Measurements from ENCODE around the gene ABHD14A. TPM values are rescaled to one million over a fixed set of nuclear protein-coding genes. Genes with fewer than 3 reads are reported as not detected.
"Not testable (repeated sequence)": the region's sequence is repeated elsewhere in the genome, so short reads cannot be mapped to it uniquely, and the experiment has no call there.

The ABHD14A gene
- total RNA-seq, 5 donors from 2014 or later (not counting 1 experiment from before 2014, with no cell fraction given) = 14.3 to 26.5 (median 20.8) TPM

DNA sequence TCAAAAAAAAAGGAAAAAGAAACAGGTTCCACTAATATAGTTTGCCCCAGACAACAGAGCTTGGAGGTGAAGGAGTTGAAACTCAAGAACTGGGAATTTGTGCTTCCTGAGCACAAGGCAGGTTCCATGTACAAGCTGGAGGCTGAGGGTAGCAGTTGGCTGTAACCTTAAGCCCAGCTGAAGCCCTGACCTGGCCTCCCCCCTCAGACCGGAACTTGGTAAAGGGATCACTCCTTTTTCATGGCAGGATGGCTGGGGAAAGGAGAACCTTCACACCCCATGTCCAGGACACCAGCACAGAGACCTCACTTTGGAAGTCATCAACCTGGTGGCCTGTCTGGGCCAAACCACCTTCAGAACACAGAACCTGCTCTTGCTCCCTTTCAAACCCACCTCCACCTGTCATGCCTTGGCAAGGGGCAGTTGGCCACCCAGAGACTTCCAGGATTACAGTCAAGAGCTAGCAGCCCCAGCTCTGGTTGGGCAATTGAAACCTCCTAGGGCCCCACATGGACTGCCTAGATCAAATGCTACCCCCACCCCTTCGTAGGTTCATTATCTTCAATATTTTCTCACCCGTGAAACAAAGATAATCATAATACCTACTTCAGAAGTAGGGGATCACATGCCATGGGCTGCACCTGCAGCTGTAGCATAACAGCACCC lies 17.3 kb downstream of the ABHD14A start:
- Histone ChIP-seq H3K4me1 (ENCODE audit: control insufficient read depth in 1 of 2, extremely low read depth in 1 of 2, insufficient read depth in 2 of 2, low read length in 2 of 2) (peaks cover 15 to 35% of the 10 kb centered on the region in 2 experiments), H3K27me3 (replicated peaks in 1 of 2; ENCODE audit: control insufficient read depth in 2 of 2, extremely low read depth in 1 of 2, insufficient read depth in 2 of 2, low read length in 1 of 2) (no peaks in the 10 kb centered on the region), H3K27ac (ENCODE audit: low read length) (no peak overlapping the region), H3K9me3 (no peaks in the 10 kb centered on the region), H3K4me3 (ENCODE audit: control insufficient read depth in 1 of 2, extremely low read depth in 1 of 2, low read length in 1 of 2) (no peak overlapping the region), H3K36me3 (ENCODE audit: control insufficient read depth in 2 of 2, extremely low read depth in 1 of 2, insufficient read depth in 1 of 2, low read length in 1 of 2) (peaks cover 2 to 31% of the 10 kb centered on the region in 2 donors)
- Mint-ChIP-seq H3K9me3 (no peaks in the 10 kb centered on the region), H3K27me3 (no peaks in the 10 kb centered on the region), H3K4me3 (no peak overlapping the region), H3K36me3 (peaks cover 21% of the 10 kb centered on the region), H3K4me1 (peaks cover 37 to 45% (median 39%) of the 10 kb centered on the region in 3 donors), H3K27ac (no peak overlapping the region)
- DNase-seq (no peak), ATAC-seq (replicated peaks in 1 of 4) (no peak)
- no CpG with 5 or more reads among the region's 3 CpGs for WGBS (ENCODE audit: insufficient coverage)
- POLR2A ChIA-PET = no interaction called here
- CTCF ChIA-PET = interaction anchor here (0.6 to 1.6 kb wide), 2 partner anchors 49 to 51 kb away, joined by 3 read pairs; partner anchors contain the start of gene RRP9 (in 1 of the 2)

GRCh38 chr3:51993657-51994056 lies 18.8 kb downstream of the ABHD14A start:
- H3K36me3 ChIP-seq (ENCODE audit: control insufficient read depth in 2 of 2, extremely low read depth in 1 of 2, insufficient read depth in 1 of 2, low read length in 1 of 2) = peaks cover 2 to 31% of the 10 kb centered on the region in 2 donors
- H3K27me3 ChIP-seq (replicated peaks in 1 of 2; ENCODE audit: control insufficient read depth in 2 of 2, extremely low read depth in 1 of 2, insufficient read depth in 2 of 2, low read length in 1 of 2); H3K27ac Mint-ChIP-seq; POLR2A ChIA-PET; H3K9me3 Mint-ChIP-seq; CTCF ChIA-PET; H3K4me3 ChIP-seq (ENCODE audit: control insufficient read depth in 1 of 2, extremely low read depth in 1 of 2, low read length in 1 of 2); H3K9me3 ChIP-seq; H3K27ac ChIP-seq (ENCODE audit: low read length); DNase-seq; H3K27me3 Mint-ChIP-seq; ATAC-seq (replicated peaks in 1 of 4): not testable (repeated sequence)
- Mint-ChIP-seq H3K4me3 (peak overlapping the region in 2 of 3 donors; percentile 99 to 100), H3K36me3 (peaks cover 21% of the 10 kb centered on the region), H3K4me1 (peaks cover 37 to 45% (median 38%) of the 10 kb centered on the region in 3 donors)
- WGBS (ENCODE audit: insufficient coverage) = 81% methylated on average over 3 of the region's 13 CpGs
- H3K4me1 ChIP-seq (ENCODE audit: control insufficient read depth in 1 of 2, extremely low read depth in 1 of 2, insufficient read depth in 2 of 2, low read length in 2 of 2) = peaks cover 15 to 35% of the 10 kb centered on the region in 2 experiments

GRCh38 chr3:51994530-51994929 lies 19.7 kb downstream of the ABHD14A start:
- no CpG with 5 or more reads among the region's 2 CpGs for WGBS (ENCODE audit: insufficient coverage)
- H3K27me3 ChIP-seq (replicated peaks in 1 of 2; ENCODE audit: control insufficient read depth in 2 of 2, extremely low read depth in 1 of 2, insufficient read depth in 2 of 2, low read length in 1 of 2) = no peaks in the 10 kb centered on the region
- CTCF ChIA-PET = interaction anchor here in 1 of 2 donors (0.6 to 0.9 kb wide), 2 partner anchors 15 to 53 kb away, joined by 3 to 4 read pairs; partner anchors contain the start of genes PARP3 and RRP9
- no peaks in the 10 kb centered on the region for H3K9me3 ChIP-seq
- H3K4me1 ChIP-seq (ENCODE audit: control insufficient read depth in 1 of 2, extremely low read depth in 1 of 2, insufficient read depth in 2 of 2, low read length in 2 of 2) = peaks cover 15 to 35% of the 10 kb centered on the region in 2 experiments
- peak overlapping the region; percentile 99 to 100 (median 100) for H3K4me3 Mint-ChIP-seq
- peaks cover 21% of the 10 kb centered on the region for H3K36me3 Mint-ChIP-seq
- peak overlapping the region; percentile 100 for H3K27ac Mint-ChIP-seq
- DNase-seq (no peak), ATAC-seq (replicated peaks in 1 of 4) (no peak)
- peaks cover 31 to 41% (median 37%) of the 10 kb centered on the region in 3 donors for H3K4me1 Mint-ChIP-seq
- peak overlapping the region; percentile 84 for H3K27ac ChIP-seq (ENCODE audit: low read length)
- H3K36me3 ChIP-seq (ENCODE audit: control insufficient read depth in 2 of 2, extremely low read depth in 1 of 2, insufficient read depth in 1 of 2, low read length in 1 of 2) = peaks cover 2 to 31% of the 10 kb centered on the region in 2 donors
- no peaks in the 10 kb centered on the region for H3K9me3 Mint-ChIP-seq
- POLR2A ChIA-PET = interaction anchor here in 1 of 2 donors (1.7 kb wide), 1 partner anchor 12 kb away, joined by 5 read pairs; the partner anchor contains the start of gene ACY1
- H3K27me3 Mint-ChIP-seq = no peaks in the 10 kb centered on the region
- H3K4me3 ChIP-seq (ENCODE audit: control insufficient read depth in 1 of 2, extremely low read depth in 1 of 2, low read length in 1 of 2) = peak overlapping the region in 1 of 2 donors; percentile 98

DNA sequence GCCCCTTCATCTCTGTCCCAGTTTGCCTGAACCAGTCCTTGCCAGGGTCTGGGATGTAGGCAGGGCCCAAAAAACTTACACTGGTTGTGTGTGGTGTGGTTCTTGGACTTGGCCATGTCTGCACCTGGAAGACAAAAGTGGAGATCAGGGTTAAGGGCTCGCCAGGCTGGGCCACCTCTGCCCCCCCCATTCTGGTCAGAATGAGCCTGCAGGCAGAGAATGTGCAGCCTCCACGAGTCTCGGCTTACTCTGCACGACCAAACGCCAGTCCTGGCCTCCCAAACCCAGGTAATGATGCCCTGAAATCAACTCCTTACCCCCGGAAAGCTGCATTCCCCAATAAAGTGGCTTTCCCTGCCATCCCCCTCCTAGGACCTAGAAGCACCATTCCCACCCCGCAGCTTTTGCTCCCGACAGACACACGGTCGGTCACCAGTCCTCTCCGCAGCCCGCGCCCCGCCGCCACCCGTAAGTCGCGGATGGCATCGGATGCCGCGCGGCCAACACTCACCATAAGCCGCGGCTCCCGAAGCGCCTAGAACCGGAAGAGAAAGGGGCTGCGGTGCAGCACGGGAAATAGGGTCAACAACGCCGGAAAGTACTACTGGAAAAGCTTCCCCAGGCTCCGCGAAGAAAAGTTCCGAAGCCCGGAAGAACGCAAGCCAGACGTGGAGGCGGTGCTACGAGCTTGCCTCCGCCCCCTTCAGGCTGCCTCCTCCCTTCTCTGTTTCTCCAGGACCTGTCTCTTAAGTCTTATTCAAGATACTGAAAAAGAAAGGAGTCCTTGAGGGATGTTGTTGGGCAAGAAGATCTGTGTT lies 20.7 kb downstream of the ABHD14A start, which contains the start of gene RPL29:
Gene RPL29 (minus strand): TSS at position 550 of the 818 bp plus-strand sequence. CDS start 434 bp downstream, at position 116.
- H3K27me3 ChIP-seq (replicated peaks in 1 of 2; ENCODE audit: control insufficient read depth in 2 of 2, extremely low read depth in 1 of 2, insufficient read depth in 2 of 2, low read length in 1 of 2) = peaks cover 0 to 4% of the 10 kb centered on the region in 2 experiments
- no peaks in the 10 kb centered on the region for H3K9me3 Mint-ChIP-seq
- H3K27ac Mint-ChIP-seq = peak within 1 kb of the TSS; percentile 100
- H3K27ac ChIP-seq (ENCODE audit: low read length) = peak within 1 kb of the TSS; percentile 84
- H3K36me3 Mint-ChIP-seq = peaks cover 21% of the 10 kb centered on the region
- ChIA-PET POLR2A (interaction anchor here in 1 of 2 donors (0.7 to 1.7 kb wide), 2 partner anchors 13 to 784 kb away, joined by 3 to 5 read pairs; partner anchors contain the start of gene ACY1), CTCF (interaction anchor here in 1 of 2 donors (0.5 to 1.5 kb wide), 9 partner anchors 13 to 198 kb away, joined by 3 to 13 read pairs (median 3); partner anchors contain the start of genes ABHD14B, DUSP7, PARP3 and POC1A)
- WGBS (ENCODE audit: insufficient coverage) = 0% methylated on average over 35 of the region's 40 CpGs
- peak within 1 kb of the TSS; percentile 68 to 98 for H3K4me3 ChIP-seq (ENCODE audit: control insufficient read depth in 1 of 2, extremely low read depth in 1 of 2, low read length in 1 of 2)
- ATAC-seq (replicated peaks in 1 of 4) = peak; percentile 94 to 98 (median 96)
- H3K4me3 Mint-ChIP-seq = peak within 1 kb of the TSS; percentile 99 to 100 (median 100)
- H3K36me3 ChIP-seq (ENCODE audit: control insufficient read depth in 2 of 2, extremely low read depth in 1 of 2, insufficient read depth in 1 of 2, low read length in 1 of 2) = peaks cover 2 to 31% of the 10 kb centered on the region in 2 donors
- H3K4me1 ChIP-seq (ENCODE audit: control insufficient read depth in 1 of 2, extremely low read depth in 1 of 2, insufficient read depth in 2 of 2, low read length in 2 of 2) = peaks cover 15 to 35% of the 10 kb centered on the region in 2 experiments
- H3K27me3 Mint-ChIP-seq = no peaks in the 10 kb centered on the region
- H3K4me1 Mint-ChIP-seq = peaks cover 31 to 41% (median 37%) of the 10 kb centered on the region in 3 donors
- DNase-seq = peak; percentile 78 to 96 (median 90)
- H3K9me3 ChIP-seq = no peaks in the 10 kb centered on the region

GRCh38 chr3:51997172-51997571 lies 22.3 kb downstream of the ABHD14A start:
- Mint-ChIP-seq H3K9me3 (no peaks in the 10 kb centered on the region), H3K4me3 (peak overlapping the region in 2 of 3 donors; percentile 6 to 61), H3K4me1 (peaks cover 37 to 45% (median 40%) of the 10 kb centered on the region in 3 donors), H3K27me3 (no peaks in the 10 kb centered on the region), H3K36me3 (peaks cover 17% of the 10 kb centered on the region), H3K27ac (peak overlapping the region in 1 of 2 donors; percentile 55)
- no peak for DNase-seq
- WGBS (ENCODE audit: insufficient coverage) = 65% methylated on average over 2 of the region's 2 CpGs
- Histone ChIP-seq H3K27ac (ENCODE audit: low read length) (no peak overlapping the region), H3K36me3 (ENCODE audit: control insufficient read depth in 2 of 2, extremely low read depth in 1 of 2, insufficient read depth in 1 of 2, low read length in 1 of 2) (peaks cover 2 to 22% of the 10 kb centered on the region in 2 donors), H3K27me3 (replicated peaks in 1 of 2; ENCODE audit: control insufficient read depth in 2 of 2, extremely low read depth in 1 of 2, insufficient read depth in 2 of 2, low read length in 1 of 2) (peaks cover 0 to 9% of the 10 kb centered on the region in 2 experiments), H3K4me1 (ENCODE audit: control insufficient read depth in 1 of 2, extremely low read depth in 1 of 2, insufficient read depth in 2 of 2, low read length in 2 of 2) (peaks cover 15 to 45% of the 10 kb centered on the region in 2 experiments), H3K4me3 (ENCODE audit: control insufficient read depth in 1 of 2, extremely low read depth in 1 of 2, low read length in 1 of 2) (no peak overlapping the region), H3K9me3 (no peaks in the 10 kb centered on the region)
- ChIA-PET CTCF (no interaction called here), POLR2A (interaction anchor here in 1 of 2 donors (0.6 kb wide), 1 partner anchor 147 kb away, joined by 3 read pairs; no protein-coding TSS in a partner anchor)
- ATAC-seq (replicated peaks in 1 of 4) = no peak

All from T-cell (primary cell).